HG03432 (cell line): ENCODE results near the gene WDR93.

Experiments
- ATAC-seq: cut with Tn5 transposase; IDR thresholded peaks from one replicate; pipeline ENCODE4 v1.9.1; 2021; ENCODE audit warnings: mild to moderate bottlenecking, moderate library complexity; ENCODE audit not compliant: unreplicated experiment

WDR93 gene

GRCh38 chr15:89662893-89663626 lies 27.6 kb upstream of the WDR93 start:
- no peak for ATAC-seq

- ATAC-seq: no peak
Observed at GRCh38 chr15:89664441-89665350, 25.9 kb upstream of the WDR93 start.

- peak; percentile 44 for ATAC-seq
Observed at GRCh38 chr15:89665449-89666181, 25.0 kb upstream of the WDR93 start.

GRCh38 chr15:89666184-89666857 lies 24.3 kb upstream of the WDR93 start:
- no peak for ATAC-seq

GRCh38 chr15:89666858-89667705 lies 23.5 kb upstream of the WDR93 start:
- ATAC-seq: no peak

GRCh38 chr15:89667706-89667960 lies 23.0 kb upstream of the WDR93 start:
- ATAC-seq: no peak

GRCh38 chr15:89668171-89668570 lies 22.4 kb upstream of the WDR93 start:
- ATAC-seq: no peak

GRCh38 chr15:89669309-89669865 lies 21.2 kb upstream of the WDR93 start:
- ATAC-seq: no peak

- no peak for ATAC-seq
Observed at GRCh38 chr15:89669941-89670340, 20.7 kb upstream of the WDR93 start.

- no peak for ATAC-seq
Observed at GRCh38 chr15:89670971-89671560, 19.5 kb upstream of the WDR93 start.

GRCh38 chr15:89671687-89672086 lies 18.9 kb upstream of the WDR93 start:
- ATAC-seq: no peak

GRCh38 chr15:89672221-89673164 lies 18.1 kb upstream of the WDR93 start:
- no peak for ATAC-seq

GRCh38 chr15:89673165-89673512 lies 17.5 kb upstream of the WDR93 start:
- ATAC-seq: no peak

GRCh38 chr15:89674526-89674925 lies 16.1 kb upstream of the WDR93 start:
- ATAC-seq: no peak

GRCh38 chr15:89675606-89676005 lies 15.0 kb upstream of the WDR93 start:
- no peak for ATAC-seq

- no peak for ATAC-seq
Observed at GRCh38 chr15:89677381-89677780, 13.2 kb upstream of the WDR93 start.

GRCh38 chr15:89679212-89679611 lies 11.4 kb upstream of the WDR93 start, which contains the start of gene PLIN1:
Gene PLIN1 (minus strand): TSS chr15:89679367. CDS start chr15:89677489, 1,878 bp downstream.
- ATAC-seq: no peak

GRCh38 chr15:89680282-89680873 lies 10.2 kb upstream of the WDR93 start:
- ATAC-seq: no peak
